Stimulated activated CD8-positive, alpha-beta memory T cell treated with anti-CD3 and anti-CD28 coated beads, Interleukin-7, amount 100 ng/mL, for 1 hour (primary cell): Measurements from ENCODE around the gene EMP2.
"Not testable (repeated sequence)": the region's sequence is repeated elsewhere in the genome, so short reads cannot be mapped to it uniquely, and the experiment has no call there.

ENCODE experiments used
- DNase-seq, 2 donors: peaks; one replicate each; pipeline ENCODE4 v3.0.0-alpha.2; 2020; ENCODE audit warnings: low read depth in 2 of 2

Gene EMP2

DNA sequence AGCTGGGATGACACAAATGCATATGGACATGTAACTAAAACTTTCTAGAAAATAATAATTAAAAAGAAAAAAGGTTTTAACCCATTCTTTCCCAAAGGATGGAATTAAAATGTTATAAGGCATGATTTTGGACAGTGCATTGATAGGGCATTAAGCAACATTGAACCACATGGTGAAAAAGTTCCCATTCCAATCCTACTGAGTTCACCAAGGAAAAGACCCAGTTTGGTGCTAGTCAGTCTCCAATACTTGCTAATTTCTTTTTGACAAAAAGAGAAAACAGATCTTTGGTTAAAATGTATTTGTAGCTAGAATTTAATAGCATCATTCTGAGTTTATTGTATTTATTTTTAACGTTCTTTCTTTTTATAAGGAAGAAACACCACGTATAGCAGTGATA is 28.1 kb downstream of the EMP2 start:
- no peak for DNase-seq

GRCh38 chr16:10551881-10552280 is 28.5 kb downstream of the EMP2 start:
- DNase-seq = no peak

- DNase-seq = no peak
These were observed 32.0 kb downstream of the EMP2 start for GRCh38 chr16:10548404-10548803.

- DNase-seq = no peak
These were observed 32.7 kb downstream of the EMP2 start for GRCh38 chr16:10547708-10548107.

- no peak for DNase-seq
These were observed 37.0 kb downstream of the EMP2 start for GRCh38 chr16:10543231-10543977.

DNA sequence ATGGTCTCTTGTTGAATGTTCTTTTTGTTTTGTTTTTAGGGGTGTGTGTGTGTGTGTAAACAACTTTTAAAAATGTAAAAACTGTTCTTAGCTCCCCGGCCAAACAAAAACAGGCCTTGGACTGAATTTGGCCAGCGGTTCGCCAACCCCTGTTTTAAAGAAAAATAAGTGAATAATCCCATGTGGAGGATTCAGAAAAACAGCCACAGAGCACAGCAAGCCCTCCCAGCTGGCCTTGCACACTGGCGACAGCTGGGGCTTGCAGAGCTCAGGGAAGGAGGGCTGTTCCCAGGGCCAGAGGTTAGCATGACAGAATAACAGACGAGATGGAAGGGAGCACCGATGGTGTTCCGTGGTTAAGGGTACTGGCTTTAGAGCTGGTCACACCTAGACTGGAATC is 39.0 kb downstream of the EMP2 start:
- DNase-seq = no peak

- no peak for DNase-seq
These were observed 40.6 kb downstream of the EMP2 start for GRCh38 chr16:10539793-10540192.

- DNase-seq = no peak
These were observed 41.2 kb downstream of the EMP2 start for GRCh38 chr16:10539236-10539635.

DNA sequence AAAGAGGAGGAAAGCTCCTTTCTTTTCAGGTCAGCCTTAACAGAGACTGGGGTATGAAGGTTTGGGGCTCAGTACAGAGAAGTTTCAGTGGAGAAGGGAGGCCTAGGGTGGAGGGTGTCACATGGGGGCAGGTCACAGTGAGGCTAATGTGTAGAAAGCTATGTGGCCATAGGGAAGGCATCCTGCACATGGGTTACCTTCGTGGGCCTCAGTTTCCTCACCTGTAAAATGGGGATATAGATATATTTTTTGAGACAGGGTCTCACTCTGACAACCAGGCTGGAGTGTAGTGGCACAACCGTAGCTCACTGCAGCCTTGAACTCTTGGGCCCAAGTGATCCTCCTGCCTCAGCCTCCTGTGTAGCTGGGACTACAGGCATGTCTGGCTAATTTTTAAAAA is 41.8 kb downstream of the EMP2 start:
- no peak for DNase-seq

- DNase-seq = no peak
These were observed 42.5 kb downstream of the EMP2 start for GRCh38 chr16:10537946-10538345.

DNA sequence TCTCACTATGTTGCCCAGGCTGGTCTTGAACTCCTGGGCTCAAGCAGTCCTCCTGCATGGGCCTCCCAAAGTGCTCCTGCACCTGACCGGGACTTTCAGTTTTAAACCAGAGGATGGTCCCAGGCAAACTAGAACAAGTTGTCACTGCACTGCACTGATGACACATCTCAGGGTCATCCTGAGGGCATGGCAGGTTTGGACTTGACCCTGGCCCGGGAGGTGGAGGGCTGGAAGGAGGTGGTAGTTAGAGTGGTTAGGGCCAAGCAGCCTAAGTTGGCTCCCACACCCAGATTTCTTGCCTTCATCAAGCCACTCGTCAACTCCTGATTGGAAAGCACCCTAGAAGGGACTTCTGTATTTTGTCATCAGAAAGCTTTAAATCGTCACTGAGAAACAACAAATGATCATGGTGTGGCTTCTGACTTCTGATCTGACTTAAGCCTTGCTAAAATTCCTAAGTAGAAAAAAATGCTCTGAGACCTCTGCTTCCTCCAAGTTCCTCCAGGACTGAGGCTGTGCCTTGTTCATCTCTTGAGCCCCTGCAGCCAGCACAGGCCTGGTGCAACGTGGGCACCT is 43.5 kb downstream of the EMP2 start:
- no peak for DNase-seq

- not testable (repeated sequence) for DNase-seq
These were observed 44.1 kb downstream of the EMP2 start for GRCh38 chr16:10536328-10536727.

DNA sequence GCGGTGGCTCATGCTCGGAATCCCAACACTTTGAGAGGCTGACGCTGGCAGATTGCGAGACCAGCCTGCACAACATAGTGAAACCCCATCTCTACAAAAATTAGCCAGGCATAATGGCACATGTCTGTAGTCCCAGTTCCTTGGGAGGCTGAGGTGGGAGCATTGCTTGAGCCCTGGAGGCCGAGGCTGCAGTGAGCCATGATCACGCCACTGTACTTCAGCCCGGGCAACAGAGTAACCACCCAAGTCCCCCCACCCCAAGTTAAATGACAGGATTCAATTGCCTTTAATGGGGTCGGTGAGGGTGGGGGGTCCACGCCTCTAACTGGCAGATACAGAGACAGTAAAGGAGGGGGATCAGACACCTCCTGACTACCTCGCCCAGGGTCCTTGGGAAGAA is 44.9 kb downstream of the EMP2 start:
- no peak for DNase-seq

DNA sequence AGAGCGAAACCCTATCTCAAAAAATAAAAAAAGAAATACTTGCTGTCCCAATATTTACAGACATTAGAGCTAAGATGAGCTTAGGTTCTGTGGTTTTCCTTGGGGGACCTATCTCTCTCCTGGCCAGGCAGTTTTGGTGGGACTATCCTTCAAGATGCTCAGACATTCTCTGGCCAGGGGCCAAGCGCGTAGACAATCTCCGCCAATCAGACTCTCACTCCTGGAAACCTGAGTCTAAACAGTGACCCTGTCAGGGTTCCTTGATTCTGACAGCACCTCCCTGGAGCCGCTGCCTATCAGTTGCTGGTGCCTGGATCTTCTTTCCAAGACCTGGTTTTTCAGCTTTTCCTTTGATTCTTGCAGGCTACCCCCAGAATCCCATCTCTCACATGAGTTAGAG is 45.6 kb downstream of the EMP2 start:
- DNase-seq = no peak

GRCh38 chr16:10533612-10534011 is 46.8 kb downstream of the EMP2 start:
- DNase-seq = not testable (repeated sequence)

DNA sequence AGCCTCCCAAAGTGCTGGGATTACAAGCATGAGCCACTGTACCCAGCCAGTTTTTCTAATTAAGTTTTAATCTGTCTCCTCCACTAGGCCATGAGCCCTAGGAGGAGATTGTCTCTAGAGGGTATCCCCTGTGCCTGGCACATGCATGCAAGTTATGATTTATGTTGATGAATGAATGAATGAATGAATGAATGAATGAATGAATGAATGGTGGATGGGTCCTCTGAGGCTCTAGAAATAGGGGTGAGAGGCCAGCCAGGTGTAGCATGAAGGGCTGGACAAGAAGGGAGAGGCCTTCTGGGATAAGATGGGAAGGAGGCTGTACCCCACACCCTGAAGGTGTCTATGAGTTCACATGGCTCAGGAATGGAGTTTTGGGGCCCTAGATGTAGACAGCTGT is 48.8 kb downstream of the EMP2 start:
- no peak for DNase-seq

- no peak for DNase-seq
These were observed 49.7 kb downstream of the EMP2 start for GRCh38 chr16:10530685-10531084.

GRCh38 chr16:10529895-10530669 is 50.3 kb downstream of the EMP2 start:
- no peak for DNase-seq

- DNase-seq = no peak
These were observed 51.8 kb downstream of the EMP2 start for GRCh38 chr16:10528635-10529034.

DNA sequence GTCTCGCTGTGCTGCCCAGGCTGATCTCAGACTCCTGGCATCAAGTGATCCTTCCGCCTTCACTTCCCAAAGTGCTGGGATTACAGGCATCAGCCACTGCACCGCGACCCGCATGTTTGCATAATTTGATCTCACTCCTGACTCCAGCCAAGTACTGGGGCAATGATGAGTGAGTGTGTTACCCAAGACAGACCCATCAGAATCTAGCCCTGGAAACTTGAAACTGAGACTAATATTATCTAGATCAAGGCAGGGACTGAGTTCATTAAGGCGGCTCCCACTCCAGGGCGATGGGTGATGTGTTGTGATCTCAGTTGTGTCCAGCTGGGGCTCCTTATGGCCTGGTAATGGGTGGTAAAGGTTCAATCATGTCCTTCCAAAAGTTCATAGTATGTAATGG is 53.4 kb downstream of the EMP2 start:
- DNase-seq = no peak

DNA sequence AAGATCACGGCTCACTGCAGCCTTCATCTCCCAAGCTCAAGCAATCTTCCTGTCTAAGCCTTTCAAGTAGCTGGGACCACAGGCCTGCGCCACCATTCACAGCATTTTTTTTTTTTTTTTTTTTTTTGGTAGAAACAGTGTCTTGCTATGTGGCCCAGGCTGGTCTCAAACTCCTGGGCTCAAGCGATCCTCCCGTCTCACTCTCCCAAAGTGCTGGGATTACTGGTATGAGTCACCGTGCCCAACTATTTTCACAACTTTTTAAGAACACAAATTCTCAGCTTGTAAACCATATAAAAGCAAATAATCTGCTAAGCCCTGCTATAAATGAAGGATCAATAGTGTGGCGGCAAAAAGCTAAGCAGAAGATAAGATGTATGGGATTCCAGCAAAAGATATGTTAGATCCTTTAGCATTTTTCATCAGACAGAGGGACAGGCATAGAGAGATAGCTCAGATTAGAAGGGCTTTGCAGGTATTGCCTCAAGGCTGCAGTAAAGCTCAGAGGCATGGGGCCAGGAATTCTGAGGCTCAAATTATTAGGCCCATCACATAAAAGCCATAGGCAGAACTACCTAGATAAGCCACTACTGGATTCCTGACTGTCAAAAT is 55.1 kb downstream of the EMP2 start:
- no peak for DNase-seq

DNA sequence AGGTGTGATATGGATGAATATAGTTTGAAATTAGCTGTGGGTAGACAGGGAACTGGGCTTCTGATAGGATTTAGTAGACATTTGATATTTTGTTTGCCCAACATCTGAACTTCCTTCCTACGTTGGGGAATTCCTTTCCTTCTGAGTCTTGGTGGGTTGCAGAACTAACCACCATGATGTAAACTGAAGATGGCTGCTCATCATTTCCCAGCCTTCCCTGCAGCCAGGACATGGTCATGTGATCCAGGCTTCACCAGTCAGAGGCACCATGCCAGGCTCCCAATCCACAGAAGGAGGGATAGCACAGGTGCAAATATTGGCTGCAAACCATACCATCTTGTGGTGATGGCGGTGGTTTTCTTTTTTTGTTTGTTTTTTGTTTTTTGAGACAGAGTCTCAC is 57.4 kb downstream of the EMP2 start:
- no peak for DNase-seq
